Urinary bladder (tissue), 4 donors: ENCODE results near the gene FOXRED2. TPM values are rescaled to one million over a fixed set of nuclear protein-coding genes. Genes with fewer than 3 reads are reported as not detected.
"Not testable (repeated sequence)": the region's sequence is repeated elsewhere in the genome, so short reads cannot be mapped to it uniquely, and the experiment has no call there.

Experiments
- DNase-seq: peaks from one replicate; pipeline ENCODE4 v3.0.0-alpha.2; 2015; ENCODE audit errors: extremely low spot score
- H3K27ac ChIP-seq: one replicate; pipeline ENCODE4 v1.5.1; 2013; ENCODE audit warnings: low read depth, mild to moderate bottlenecking, moderate library complexity
- H3K36me3 ChIP-seq: one replicate; pipeline ENCODE4 v1.6.1; 2013; ENCODE audit warnings: mild to moderate bottlenecking, moderate library complexity; ENCODE audit not compliant: insufficient read depth
- H3K4me1 ChIP-seq: one replicate; pipeline ENCODE4 v1.6.1; 2013; ENCODE audit warnings: mild to moderate bottlenecking, moderate library complexity; ENCODE audit not compliant: insufficient read depth
- H3K4me3 ChIP-seq: one replicate; pipeline ENCODE4 v1.5.1; 2013; ENCODE audit warnings: low read depth, low read length
- WGBS: extraction: QIAGEN DNeasy Blood & Tissue Kit; methylation state at CpG from one replicate; pipeline ENCODE4 v1.1.7; 2013; 5-methylcytosine and 5-hydroxymethylcytosine counted together
- polyA plus RNA-seq: library from polyadenylated mRNA; stranded (reverse); fragments of 200-250 nt; gene quantifications from one replicate; pipeline ENCODE4 v1.2.3, GENCODE V29; 2013
- total RNA-seq: library from RNA; depleted of rRNA; stranded (reverse); fragments of >200 nt; gene quantifications from one replicate; pipeline ENCODE4 v1.2.3, GENCODE V29; 2014
- donor health status: healthy with polysubstance abuse.
- donor health status: healthy.

FOXRED2 gene
- total and polyA plus RNA-seq, 2 donors: 9.9 to 10.9 TPM

- no peaks in the 10 kb centered on the region for H3K4me1 ChIP-seq
- H3K4me3 ChIP-seq: no peak overlapping the region
- 84% methylated on average over 12 of the region's 12 CpGs for WGBS
- no peak for DNase-seq
- no peak overlapping the region for H3K27ac ChIP-seq
- H3K36me3 ChIP-seq: no peaks in the 10 kb centered on the region
These were observed 50.4 kb downstream of the FOXRED2 start for GRCh38 chr22:36456464-36456845.

- Histone ChIP-seq H3K36me3 (no peaks in the 10 kb centered on the region), H3K27ac (peak overlapping the region; percentile 85), H3K4me1 (no peaks in the 10 kb centered on the region), H3K4me3 (peak overlapping the region; percentile 45)
- WGBS: 63% methylated on average over 21 of the region's 21 CpGs
- DNase-seq: no peak
These were observed 51.0 kb downstream of the FOXRED2 start for GRCh38 chr22:36455571-36456463.

- 2% methylated on average over 61 of the region's 61 CpGs for WGBS
- Histone ChIP-seq H3K4me3 (peak overlapping the region; percentile 45), H3K36me3 (no peaks in the 10 kb centered on the region), H3K4me1 (no peaks in the 10 kb centered on the region), H3K27ac (peak overlapping the region; percentile 85)
- DNase-seq: peak; percentile 74
These were observed 51.8 kb downstream of the FOXRED2 start for GRCh38 chr22:36454916-36455570.

- WGBS: 96% methylated on average over 16 of the region's 16 CpGs
- Histone ChIP-seq H3K27ac (peak overlapping the region; percentile 14), H3K4me1 (no peaks in the 10 kb centered on the region), H3K4me3 (no peak overlapping the region), H3K36me3 (no peaks in the 10 kb centered on the region)
- DNase-seq: no peak
These were observed 52.9 kb downstream of the FOXRED2 start for GRCh38 chr22:36453855-36454378.

- H3K36me3 ChIP-seq, H3K4me1 ChIP-seq, H3K27ac ChIP-seq, H3K4me3 ChIP-seq, DNase-seq: not testable (repeated sequence)
- WGBS: 87% methylated on average over 5 of the region's 5 CpGs
These were observed 53.7 kb downstream of the FOXRED2 start for GRCh38 chr22:36452978-36453607.

GRCh38 chr22:36452250-36452977 is 54.4 kb downstream of the FOXRED2 start:
- WGBS: 82% methylated on average over 9 of the region's 9 CpGs
- H3K27ac ChIP-seq: peak overlapping the region; percentile 62
- no peak overlapping the region for H3K4me3 ChIP-seq
- no peaks in the 10 kb centered on the region for H3K36me3 ChIP-seq
- no peak for DNase-seq
- no peaks in the 10 kb centered on the region for H3K4me1 ChIP-seq

- not testable (repeated sequence) for H3K4me1 ChIP-seq, H3K27ac ChIP-seq, H3K36me3 ChIP-seq, DNase-seq, H3K4me3 ChIP-seq
- 92% methylated on average over 7 of the region's 7 CpGs for WGBS
These were observed 55.9 kb downstream of the FOXRED2 start for GRCh38 chr22:36450923-36451322.

GRCh38 chr22:36449596-36450175 is 57.2 kb downstream of the FOXRED2 start:
- DNase-seq: no peak
- 68% methylated on average over 11 of the region's 11 CpGs for WGBS
- Histone ChIP-seq H3K36me3 (no peaks in the 10 kb centered on the region), H3K27ac (no peak overlapping the region), H3K4me1 (no peaks in the 10 kb centered on the region), H3K4me3 (no peak overlapping the region)

- Histone ChIP-seq H3K4me1 (no peaks in the 10 kb centered on the region), H3K27ac (no peak overlapping the region), H3K4me3 (no peak overlapping the region), H3K36me3 (no peaks in the 10 kb centered on the region)
- DNase-seq: no peak
- 98% methylated on average over 2 of the region's 2 CpGs for WGBS
These were observed 59.2 kb downstream of the FOXRED2 start for GRCh38 chr22:36447632-36448031.

GRCh38 chr22:36445158-36445668 is 61.6 kb downstream of the FOXRED2 start:
- no peak overlapping the region for H3K27ac ChIP-seq
- WGBS: 38% methylated on average over 8 of the region's 8 CpGs
- DNase-seq: no peak
- no peaks in the 10 kb centered on the region for H3K36me3 ChIP-seq
- H3K4me3 ChIP-seq: no peak overlapping the region
- H3K4me1 ChIP-seq: no peaks in the 10 kb centered on the region

- H3K4me3 ChIP-seq: no peak overlapping the region
- H3K4me1 ChIP-seq: no peaks in the 10 kb centered on the region
- H3K36me3 ChIP-seq: no peaks in the 10 kb centered on the region
- 79% methylated on average over 8 of the region's 8 CpGs for WGBS
- DNase-seq: no peak
- H3K27ac ChIP-seq: no peak overlapping the region
These were observed 63.6 kb downstream of the FOXRED2 start for GRCh38 chr22:36443198-36443770.

GRCh38 chr22:36442506-36443197 is 64.2 kb downstream of the FOXRED2 start:
- H3K4me1 ChIP-seq: no peaks in the 10 kb centered on the region
- H3K27ac ChIP-seq: no peak overlapping the region
- DNase-seq: no peak
- no peaks in the 10 kb centered on the region for H3K36me3 ChIP-seq
- no peak overlapping the region for H3K4me3 ChIP-seq
- WGBS: 91% methylated on average over 12 of the region's 12 CpGs
